ENCODE data around the gene PDZD11.
"Not testable (repeated sequence)": the region's sequence is repeated elsewhere in the genome, so short reads cannot be mapped to it uniquely, and the experiment has no call there.

The PDZD11 gene

DNA sequence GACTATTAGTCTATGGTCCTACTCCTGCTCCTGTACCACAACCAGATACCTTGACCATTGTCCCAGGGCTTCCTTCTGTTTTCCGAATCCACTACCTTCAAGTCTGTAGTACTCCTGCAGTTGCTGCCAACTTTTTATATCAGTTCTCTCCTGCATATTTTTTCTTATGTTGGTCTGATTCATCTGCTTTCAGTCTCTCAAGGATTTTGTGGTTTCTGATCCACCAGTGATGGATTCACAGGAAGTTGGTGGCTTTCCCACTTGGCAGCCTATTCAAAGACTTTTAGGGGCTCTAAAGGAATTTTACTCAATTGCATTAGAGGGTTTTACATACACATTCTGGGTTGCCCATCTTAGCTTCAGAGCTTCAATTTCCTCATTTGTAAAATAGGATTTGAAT, 23.8 kb upstream of the PDZD11 start:
- Histone ChIP-seq H3K27ac (no peak overlapping the region), H3K9ac (no peak overlapping the region), H3K4me3 (no peak overlapping the region), H4K20me1 (peaks cover 0 to 6% (median 0%) of the 10 kb centered on the region in 11 experiments; a peak in 4 of 22 replicates), H3K4me2 (peak overlapping the region in 2 of 11 experiments; percentile 18 to 21; a peak in 1 of 22 replicates), H3K36me3 (peaks cover 0 to 41% (median 18%) of the 10 kb centered on the region in 11 experiments; a peak in 15 of 22 replicates), H3K9me3 (replicated peaks in 1 of 11) (peaks cover 0 to 14% (median 7%) of the 10 kb centered on the region in 11 experiments; a peak in 8 of 22 replicates), H3K4me1 (peaks cover 0 to 7% (median 0%) of the 10 kb centered on the region in 10 experiments; a peak in 2 of 20 replicates), H3K27me3 (peaks cover 31 to 72% (median 46%) of the 10 kb centered on the region in 11 experiments)
- TF ChIP-seq Cebpa-rat (IDR thresholded peaks at IDR 0.05): no peak

DNA sequence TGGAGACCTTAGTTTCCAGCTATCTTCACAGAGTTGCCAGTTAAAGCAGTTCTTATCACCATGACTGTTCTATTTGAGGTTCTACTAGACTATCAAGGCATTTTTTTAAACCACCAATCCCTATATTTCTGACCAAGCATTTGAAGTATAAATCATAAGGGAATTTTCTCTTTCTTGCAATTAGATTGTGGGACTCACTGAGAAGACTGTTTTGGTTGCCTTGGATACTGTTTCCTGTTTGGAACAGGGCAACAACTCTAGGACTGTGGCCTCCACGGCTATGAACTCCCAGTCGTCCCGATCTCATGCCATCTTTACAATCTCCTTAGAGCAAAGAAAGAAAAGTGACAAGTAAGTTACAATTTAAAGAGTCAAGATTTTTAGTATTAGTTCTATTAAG, 12.0 kb upstream of the PDZD11 start:
- Histone ChIP-seq H3K27ac (no peak overlapping the region), H3K9me3 (replicated peaks in 1 of 11) (no peaks in the 10 kb centered on the region), H3K36me3 (peaks cover 0 to 79% (median 56%) of the 10 kb centered on the region in 11 experiments; a peak in 17 of 22 replicates), H4K20me1 (peaks cover 0 to 5% (median 0%) of the 10 kb centered on the region in 11 experiments; a peak in 3 of 22 replicates), H3K4me2 (no peak overlapping the region), H3K4me1 (no peaks in the 10 kb centered on the region), H3K27me3 (peaks cover 59 to 80% (median 74%) of the 10 kb centered on the region in 11 experiments), H3K4me3 (no peak overlapping the region), H3K9ac (no peak overlapping the region)
- TF ChIP-seq Cebpa-rat (IDR thresholded peaks at IDR 0.05): no peak

DNA sequence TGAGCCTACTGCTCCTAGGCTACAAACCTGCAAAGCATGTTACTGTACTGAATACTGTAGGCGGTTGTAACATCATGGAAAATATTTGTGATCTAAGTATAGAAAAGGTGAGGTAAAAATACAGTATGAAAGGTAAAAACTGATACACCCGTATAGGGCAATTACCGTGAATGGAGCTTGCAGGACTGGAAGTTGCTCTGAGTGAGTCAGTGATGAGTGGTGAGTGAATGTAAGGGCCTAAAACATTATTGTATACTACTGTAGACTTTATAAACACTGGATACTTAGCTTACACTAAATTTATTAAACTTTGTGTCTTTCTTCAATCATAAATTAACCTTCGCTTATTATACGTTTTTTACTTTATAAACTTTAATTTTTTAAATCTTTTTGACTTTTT, 3.9 kb upstream of the PDZD11 start:
- no peak for TF ChIP-seq Cebpa-rat (IDR thresholded peaks at IDR 0.05)
- Histone ChIP-seq H3K36me3 (peaks cover 0 to 49% (median 8%) of the 10 kb centered on the region in 11 experiments; a peak in 10 of 22 replicates), H4K20me1 (peaks cover 0 to 9% (median 0%) of the 10 kb centered on the region in 11 experiments; a peak in 4 of 22 replicates), H3K27me3 (peaks cover 57 to 97% (median 86%) of the 10 kb centered on the region in 11 experiments), H3K27ac (no peak overlapping the region), H3K4me3 (no peak overlapping the region), H3K4me1 (peaks cover 0 to 28% (median 19%) of the 10 kb centered on the region in 10 experiments; a peak in 14 of 20 replicates), H3K4me2 (no peak overlapping the region), H3K9me3 (replicated peaks in 1 of 11) (no peaks in the 10 kb centered on the region), H3K9ac (no peak overlapping the region)

DNA sequence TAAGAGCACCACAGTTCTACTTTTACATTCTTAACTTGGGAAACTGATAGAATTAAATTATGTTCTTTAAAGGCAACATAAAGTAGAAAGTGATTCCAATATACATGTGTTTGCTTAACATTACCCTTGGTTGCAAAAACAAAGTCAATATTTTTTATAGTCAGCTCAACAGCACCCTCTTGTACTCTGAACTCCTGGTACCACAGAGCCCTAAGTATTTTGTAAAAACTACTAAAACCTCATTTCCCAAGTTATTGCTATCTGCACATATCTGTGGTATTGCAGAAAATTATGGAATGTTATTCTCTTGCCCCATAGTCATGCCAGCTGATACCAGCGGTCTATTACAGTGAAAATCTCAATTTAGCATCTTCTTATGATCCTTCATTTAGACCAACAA, 3.1 kb upstream of the PDZD11 start:
- Histone ChIP-seq H3K36me3 (peaks cover 0 to 45% (median 6%) of the 10 kb centered on the region in 11 experiments; a peak in 12 of 22 replicates), H3K4me1 (peaks cover 0 to 28% (median 19%) of the 10 kb centered on the region in 10 experiments; a peak in 14 of 20 replicates), H3K4me2 (peak overlapping the region in 4 of 11 experiments; percentile 31 to 63 (median 57); a peak in 5 of 22 replicates), H3K27ac (no peak overlapping the region), H4K20me1 (peaks cover 0 to 4% (median 0%) of the 10 kb centered on the region in 11 experiments; a peak in 4 of 22 replicates), H3K27me3 (peaks cover 54 to 97% (median 86%) of the 10 kb centered on the region in 11 experiments), H3K4me3 (no peak overlapping the region), H3K9me3 (replicated peaks in 1 of 11) (no peaks in the 10 kb centered on the region), H3K9ac (no peak overlapping the region)
- no peak for TF ChIP-seq Cebpa-rat (IDR thresholded peaks at IDR 0.05)

DNA sequence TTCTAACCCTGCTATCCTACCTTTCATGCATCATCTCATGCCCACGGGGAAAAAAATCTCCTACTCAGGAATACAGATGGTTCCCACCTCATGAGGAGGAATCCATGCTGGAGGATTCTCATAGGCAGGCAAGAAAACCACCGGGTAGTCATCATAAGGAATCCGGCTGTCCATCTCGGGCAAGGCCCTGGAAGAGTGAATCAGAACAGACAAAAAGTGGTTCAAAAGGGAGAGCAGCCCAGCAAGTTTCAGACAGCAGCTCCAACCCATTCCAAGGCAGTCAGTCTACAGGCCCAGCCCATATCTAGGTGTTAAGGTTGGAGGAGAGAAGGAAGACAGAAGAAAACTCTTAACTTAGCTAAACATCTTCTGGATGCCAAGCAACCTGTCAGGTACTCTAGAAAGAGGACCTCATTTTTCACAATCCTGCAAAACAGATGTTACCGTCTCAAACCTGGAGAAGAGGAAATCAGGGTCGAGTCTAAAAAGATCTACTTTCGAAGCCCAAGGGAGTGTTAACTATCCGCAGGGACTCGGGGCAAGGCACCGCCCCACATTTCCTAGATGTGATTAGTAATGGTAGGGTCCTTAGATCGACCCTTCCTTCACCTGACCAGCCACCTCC, 447 bp downstream of the PDZD11 start:
- Histone ChIP-seq H3K4me1 (peaks cover 0 to 28% (median 19%) of the 10 kb centered on the region in 10 experiments; a peak in 14 of 20 replicates), H3K27me3 (peaks cover 78 to 98% (median 94%) of the 10 kb centered on the region in 11 experiments), H3K27ac (peak overlapping the region in 10 of 11 experiments; percentile 59 to 85 (median 76); a peak in 19 of 22 replicates), H4K20me1 (no peaks in the 10 kb centered on the region; a peak in 2 of 22 replicates), H3K36me3 (peaks cover 0 to 47% (median 20%) of the 10 kb centered on the region in 11 experiments; a peak in 19 of 22 replicates), H3K9ac (peak overlapping the region; percentile 71 to 85 (median 82)), H3K4me3 (peak overlapping the region; percentile 61 to 78 (median 72)), H3K4me2 (peak overlapping the region; percentile 61 to 79 (median 69)), H3K9me3 (replicated peaks in 1 of 11) (no peaks in the 10 kb centered on the region)
- no peak for TF ChIP-seq Cebpa-rat (IDR thresholded peaks at IDR 0.05)

DNA sequence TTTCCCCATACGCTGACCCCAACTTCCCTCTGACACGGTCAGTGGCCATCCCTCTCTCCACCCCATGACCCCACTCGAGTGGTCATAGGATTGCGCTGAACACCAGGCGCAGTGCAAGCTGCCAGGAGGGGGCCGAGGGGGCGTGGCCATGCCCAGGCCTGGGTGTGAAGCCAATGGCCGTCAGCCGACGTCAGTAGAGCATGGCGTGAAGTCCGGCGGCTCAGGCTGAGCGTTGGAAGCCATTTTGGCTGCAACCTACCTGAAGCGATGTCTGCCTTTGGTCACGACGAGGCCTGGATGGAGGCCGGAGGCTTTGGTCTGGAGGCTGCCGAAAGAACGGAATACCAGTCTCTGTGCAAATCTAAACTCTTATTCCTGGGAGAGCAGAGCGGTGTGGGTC, 7.8 kb downstream of the PDZD11 start, which contains the start of gene RAB41:
TSS of gene RAB41 (plus strand) at position 222 of the 400 bp plus-strand sequence. CDS start at position 268, 46 bp downstream.
- Histone ChIP-seq H3K4me1 (no peaks in the 10 kb centered on the region), H3K9ac (no peak within 1 kb of the TSS), H3K4me3 (no peak within 1 kb of the TSS), H3K27me3 (peaks cover 53 to 99% (median 91%) of the 10 kb centered on the region in 11 experiments), H3K9me3 (replicated peaks in 1 of 11) (peaks cover 0 to 13% (median 0%) of the 10 kb centered on the region in 11 experiments; a peak in 4 of 22 replicates), H3K36me3 (peaks cover 0 to 41% (median 14%) of the 10 kb centered on the region in 11 experiments; a peak in 15 of 22 replicates), H4K20me1 (no peaks in the 10 kb centered on the region; a peak in 1 of 22 replicates), H3K4me2 (no peak within 1 kb of the TSS), H3K27ac (no peak within 1 kb of the TSS)
- no peak for TF ChIP-seq Cebpa-rat (IDR thresholded peaks at IDR 0.05)

DNA sequence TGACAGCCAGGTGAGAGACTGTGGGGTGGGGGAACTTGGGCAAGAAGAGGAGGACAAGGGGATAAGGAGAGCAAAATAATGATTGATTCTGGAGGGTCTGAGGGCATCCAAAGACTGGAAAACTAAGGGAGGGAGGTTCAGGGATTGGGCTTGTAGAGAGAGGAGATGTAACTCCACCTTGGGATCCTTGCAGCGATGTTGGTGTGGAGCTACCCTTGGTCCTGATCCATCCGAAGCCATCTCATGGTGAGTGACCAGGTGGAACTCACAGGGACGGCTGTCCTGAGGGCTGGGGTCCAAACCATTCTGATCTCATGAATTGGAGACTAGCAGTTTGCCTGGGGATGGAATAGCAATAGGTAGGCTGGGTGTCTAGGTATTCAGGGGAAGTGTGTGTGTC, 9.2 kb downstream of the PDZD11 start:
- Histone ChIP-seq H3K4me3 (no peak overlapping the region), H3K9ac (no peak overlapping the region), H3K4me1 (no peaks in the 10 kb centered on the region), H3K36me3 (peaks cover 0 to 28% (median under 1%) of the 10 kb centered on the region in 11 experiments; a peak in 6 of 22 replicates), H3K27ac (no peak overlapping the region), H3K27me3 (peaks cover 40 to 99% (median 84%) of the 10 kb centered on the region in 11 experiments), H3K4me2 (no peak overlapping the region), H4K20me1 (peaks cover 0 to 2% (median 0%) of the 10 kb centered on the region in 11 experiments; a peak in 1 of 22 replicates), H3K9me3 (replicated peaks in 1 of 11) (peaks cover 0 to 13% (median 0%) of the 10 kb centered on the region in 11 experiments; a peak in 4 of 22 replicates)
- no peak for TF ChIP-seq Cebpa-rat (IDR thresholded peaks at IDR 0.05)

DNA sequence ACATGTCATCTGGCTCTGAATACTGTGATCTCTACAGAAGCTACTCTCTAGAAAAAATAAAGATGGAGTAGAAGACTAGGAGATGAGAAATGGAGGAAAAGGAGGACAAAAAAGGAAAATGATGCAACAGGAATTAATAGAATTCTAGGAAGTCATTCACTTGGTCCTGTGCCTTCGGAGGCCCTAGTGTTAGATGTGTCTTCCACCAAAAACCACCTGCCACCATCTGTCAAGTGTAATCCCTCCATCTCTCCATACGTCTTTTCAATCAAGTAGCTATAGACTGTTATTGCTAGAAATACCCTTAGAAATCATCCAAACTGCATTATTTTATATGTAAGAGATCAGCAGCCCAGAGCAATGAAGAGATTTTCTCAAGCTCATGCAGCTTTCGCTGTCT, 10.6 kb downstream of the PDZD11 start:
- Histone ChIP-seq H3K27ac (no peak overlapping the region), H3K9me3 (replicated peaks in 1 of 11) (peaks cover 0 to 13% (median 0%) of the 10 kb centered on the region in 11 experiments; a peak in 4 of 22 replicates)
- TF ChIP-seq Cebpa-rat (IDR thresholded peaks at IDR 0.05): no peak

DNA sequence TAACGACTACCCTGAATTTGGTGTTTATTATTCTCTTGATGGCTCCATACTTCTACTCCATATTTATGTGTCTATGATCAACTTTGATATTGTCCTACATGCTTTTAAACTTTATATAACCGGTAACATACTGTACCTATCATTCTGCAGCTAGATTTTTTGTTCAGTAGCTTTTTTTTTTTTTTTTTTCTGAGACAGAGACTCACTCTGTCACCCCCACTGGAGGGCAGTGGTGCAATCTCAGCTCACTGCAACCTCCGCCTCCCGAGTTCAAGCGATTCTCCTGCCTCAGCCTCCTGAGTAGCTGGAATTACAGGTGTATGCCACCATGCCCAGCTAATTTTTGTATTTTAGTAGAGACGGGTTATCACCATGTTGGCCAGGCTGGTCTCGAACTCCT, 15.7 kb downstream of the PDZD11 start:
- H4K20me1 ChIP-seq; H3K4me1 ChIP-seq; H3K4me3 ChIP-seq; H3K9me3 ChIP-seq (replicated peaks in 1 of 11); H3K4me2 ChIP-seq; H3K36me3 ChIP-seq; H3K27ac ChIP-seq; H3K9ac ChIP-seq: not testable (repeated sequence)
- H3K27me3 ChIP-seq: peaks cover 34 to 98% (median 86%) of the 10 kb centered on the region in 11 experiments

More for the DNA sequence above, 10.6 kb downstream of the PDZD11 start:
- Histone ChIP-seq H3K4me1 (no peaks in the 10 kb centered on the region), H3K4me2 (no peak overlapping the region), H4K20me1 (0 out of 22 replicates have a peak, but pooled peaks cover 0 to 2% (median 0%) of the 10 kb centered on the region in 11 experiments), H3K36me3 (peaks cover 0 to 14% (median 0%) of the 10 kb centered on the region in 11 experiments; a peak in 2 of 22 replicates), H3K9ac (no peak overlapping the region), H3K4me3 (no peak overlapping the region), H3K27me3 (peaks cover 36 to 99% (median 84%) of the 10 kb centered on the region in 11 experiments)

Measured in BLaER1 treated with 17β-estradiol and CSF1 and Interleukin-3, amounts not matched to agents 10 nM and 100 nM (cell line).